Neural progenitor cell (in vitro differentiated cells): Measurements from ENCODE around the gene ITLN1.

ENCODE experiments used
- CTCF ChIP-seq: fragments of 200-600 bp; sonication (generic); IDR thresholded peaks from 2 replicates; pipeline ENCODE4 v1.5.1; 2017; ENCODE audit warnings: antibody characterized with exemption, mild to moderate bottlenecking
- EZH2 ChIP-seq: fragments of 200-600 bp; sonication (generic); IDR thresholded peaks from 2 replicates; pipeline ENCODE4 v1.6.1; 2017; ENCODE audit warnings: antibody characterized with exemption, mild to moderate bottlenecking, moderate library complexity
- EZH2phosphoT487 ChIP-seq: fragments of 200-600 bp; sonication (generic); IDR thresholded peaks from 2 replicates; pipeline ENCODE4 v1.6.1; 2017; ENCODE audit warnings: antibody characterized with exemption

- TF ChIP-seq EZH2, result no peak
- TF ChIP-seq CTCF, result no peak
- TF ChIP-seq EZH2phosphoT487, result no peak
Observed at GRCh38 chr1:160911441-160911840, 26.5 kb upstream of the ITLN1 start.
